ENCODE results near the gene FAM107B. TPM values are rescaled to one million over a fixed set of nuclear protein-coding genes. Genes with fewer than 3 reads are reported as not detected.

The FAM107B gene
- total RNA-seq, 1 donor from 2014 or later = 43.0 TPM

- H3K4me2 ChIP-seq = no peak overlapping the region
- no peaks in the 10 kb centered on the region for H3K9me3 ChIP-seq (ENCODE audit: low read depth)
- no peak for DNase-seq (ENCODE audit: low spot score)
- H3K27ac Mint-ChIP-seq = peak overlapping the region; percentile 15
- H3K27me3 Mint-ChIP-seq (ENCODE audit: insufficient read depth, low read depth) = peaks cover 2% of the 10 kb centered on the region
- H3K27me3 ChIP-seq = no peaks in the 10 kb centered on the region
- TF ChIP-seq EZH2 (IDR thresholded peaks at IDR 0.05) (no peak), EZH2phosphoT487 (IDR thresholded peaks at IDR 0.05) (no peak), CTCF (IDR thresholded peaks at IDR 0.05) (no peak)
- no peaks in the 10 kb centered on the region for H3K9me3 Mint-ChIP-seq
- H3K27ac ChIP-seq = no peak overlapping the region
- no peaks in the 10 kb centered on the region for H3K36me3 ChIP-seq
- H3K4me3 ChIP-seq = no peak overlapping the region
- H3K4me1 Mint-ChIP-seq = peaks cover 32% of the 10 kb centered on the region
- H2AFZ ChIP-seq (replicated peaks) = no peak overlapping the region
- H3K9ac ChIP-seq = no peak overlapping the region
- H3K36me3 Mint-ChIP-seq = peaks cover 8% of the 10 kb centered on the region
- H3F3A ChIP-seq (ENCODE audit: low read depth) = no peaks in the 10 kb centered on the region
- peaks cover 12% of the 10 kb centered on the region for H3K79me2 ChIP-seq (ENCODE audit: low read depth)
- peaks cover 15% of the 10 kb centered on the region for H3K4me1 ChIP-seq
- H3K4me3 Mint-ChIP-seq = no peak overlapping the region
- no peaks in the 10 kb centered on the region for H4K20me1 ChIP-seq (ENCODE audit: low read depth)
These were observed 225.2 kb downstream of the FAM107B start for GRCh38 chr10:14549496-14549895.

GRCh38 chr10:14548970-14549369 is 225.7 kb downstream of the FAM107B start:
- Histone ChIP-seq H2AFZ (replicated peaks) (no peak overlapping the region), H3K27me3 (no peaks in the 10 kb centered on the region), H3K9me3 (ENCODE audit: low read depth) (no peaks in the 10 kb centered on the region), H4K20me1 (ENCODE audit: low read depth) (no peaks in the 10 kb centered on the region), H3K79me2 (ENCODE audit: low read depth) (peaks cover 11% of the 10 kb centered on the region), H3K27ac (no peak overlapping the region), H3K4me3 (no peak overlapping the region), H3F3A (ENCODE audit: low read depth) (no peaks in the 10 kb centered on the region), H3K4me2 (no peak overlapping the region), H3K4me1 (peaks cover 15% of the 10 kb centered on the region), H3K9ac (no peak overlapping the region), H3K36me3 (no peaks in the 10 kb centered on the region)
- Mint-ChIP-seq H3K27me3 (ENCODE audit: insufficient read depth, low read depth) (peaks cover 2% of the 10 kb centered on the region), H3K4me1 (peaks cover 35% of the 10 kb centered on the region), H3K4me3 (no peak overlapping the region), H3K36me3 (peaks cover 8% of the 10 kb centered on the region), H3K9me3 (no peaks in the 10 kb centered on the region), H3K27ac (no peak overlapping the region)
- no peak for DNase-seq (ENCODE audit: low spot score)
- TF ChIP-seq EZH2phosphoT487 (IDR thresholded peaks at IDR 0.05) = no peak
- no peak for TF ChIP-seq EZH2 (IDR thresholded peaks at IDR 0.05)
- TF ChIP-seq CTCF (IDR thresholded peaks at IDR 0.05) = no peak

GRCh38 chr10:14548474-14548873 is 226.2 kb downstream of the FAM107B start:
- no peak overlapping the region for H3K9ac ChIP-seq
- peaks cover 15% of the 10 kb centered on the region for H3K4me1 ChIP-seq
- Mint-ChIP-seq H3K4me1 (peaks cover 38% of the 10 kb centered on the region), H3K27me3 (ENCODE audit: insufficient read depth, low read depth) (peaks cover 2% of the 10 kb centered on the region), H3K36me3 (peaks cover 8% of the 10 kb centered on the region), H3K4me3 (no peak overlapping the region), H3K27ac (no peak overlapping the region), H3K9me3 (no peaks in the 10 kb centered on the region)
- no peak for TF ChIP-seq EZH2 (IDR thresholded peaks at IDR 0.05)
- no peak for TF ChIP-seq EZH2phosphoT487 (IDR thresholded peaks at IDR 0.05)
- no peak for TF ChIP-seq CTCF (IDR thresholded peaks at IDR 0.05)
- H3F3A ChIP-seq (ENCODE audit: low read depth) = no peaks in the 10 kb centered on the region
- no peaks in the 10 kb centered on the region for H3K36me3 ChIP-seq
- no peaks in the 10 kb centered on the region for H3K27me3 ChIP-seq
- H3K4me2 ChIP-seq = no peak overlapping the region
- DNase-seq (ENCODE audit: low spot score) = no peak
- H3K9me3 ChIP-seq (ENCODE audit: low read depth) = no peaks in the 10 kb centered on the region
- H3K79me2 ChIP-seq (ENCODE audit: low read depth) = peaks cover 11% of the 10 kb centered on the region
- no peaks in the 10 kb centered on the region for H4K20me1 ChIP-seq (ENCODE audit: low read depth)
- no peak overlapping the region for H2AFZ ChIP-seq (replicated peaks)
- no peak overlapping the region for H3K27ac ChIP-seq
- no peak overlapping the region for H3K4me3 ChIP-seq

All from neural progenitor cell (in vitro differentiated cells).